Measurements from ENCODE around the gene PEMT.

The PEMT gene

GRCh38 chr17:17612085-17613022, 20.8 kb upstream of the PEMT start:
- no peak for TF ChIP-seq CTCF (IDR thresholded peaks at IDR 0.05; ENCODE audit: control insufficient read depth, extremely low read depth, insufficient read depth)
- no peak for DNase-seq (ENCODE audit: low read depth)

GRCh38 chr17:17609121-17609520, 17.6 kb upstream of the PEMT start:
- no peak overlapping the region for H3K4me3 ChIP-seq (ENCODE audit: low read depth, low read length)
- no peak for DNase-seq (ENCODE audit: low read depth)
- no peak for TF ChIP-seq CTCF (IDR thresholded peaks at IDR 0.05; ENCODE audit: control insufficient read depth, extremely low read depth, insufficient read depth)

More at GRCh38 chr17:17612085-17613022, 20.8 kb upstream of the PEMT start:
- H3K4me3 ChIP-seq (ENCODE audit: low read depth, low read length): no peak overlapping the region

- no peak for TF ChIP-seq CTCF (IDR thresholded peaks at IDR 0.05; ENCODE audit: control insufficient read depth, extremely low read depth, insufficient read depth)
- DNase-seq (ENCODE audit: low read depth): no peak
- no peak overlapping the region for H3K4me3 ChIP-seq (ENCODE audit: low read depth, low read length)
Observed at GRCh38 chr17:17606416-17607000, 15.0 kb upstream of the PEMT start.

- no peak for TF ChIP-seq CTCF (IDR thresholded peaks at IDR 0.05; ENCODE audit: control insufficient read depth, extremely low read depth, insufficient read depth)
- H3K4me3 ChIP-seq (ENCODE audit: low read depth, low read length): no peak overlapping the region
- no peak for DNase-seq (ENCODE audit: low read depth)
Observed at GRCh38 chr17:17605729-17606088, 14.2 kb upstream of the PEMT start.

- no peak for DNase-seq (ENCODE audit: low read depth)
- H3K4me3 ChIP-seq (ENCODE audit: low read depth, low read length): no peak overlapping the region
- TF ChIP-seq CTCF (IDR thresholded peaks at IDR 0.05; ENCODE audit: control insufficient read depth, extremely low read depth, insufficient read depth): no peak
Observed at GRCh38 chr17:17605083-17605728, 13.7 kb upstream of the PEMT start.

GRCh38 chr17:17603895-17604225, 12.4 kb upstream of the PEMT start:
- TF ChIP-seq CTCF (IDR thresholded peaks at IDR 0.05; ENCODE audit: control insufficient read depth, extremely low read depth, insufficient read depth): no peak
- H3K4me3 ChIP-seq (ENCODE audit: low read depth, low read length): no peak overlapping the region
- DNase-seq (ENCODE audit: low read depth): no peak
